Heart left ventricle (tissue), 16 donors: ENCODE measurements around the gene APLN. TPM values are rescaled to one million over a fixed set of nuclear protein-coding genes. Genes with fewer than 3 reads are reported as not detected.

Experiments
- ATAC-seq, 4 donors: fragments of 200-7000 bp; cut with Tn5 transposase; one replicate each; pipeline ENCODE4 v1.9.1; 2020 to 2022; ENCODE audit warnings: moderate library complexity in 4 of 4, mild to moderate bottlenecking in 3 of 4, moderate number of reproducible peaks in 1 of 4
- DNase-seq, 5 donors: peaks; one replicate each; pipeline ENCODE4 v3.0.0-alpha.2; 2020
- H3K27ac ChIP-seq, 12 donors: fragments of 200-600 bp; sonication (generic) in 4 of 12; one replicate each; pipeline versions ENCODE4 v1.5.0 to v1.8.0; 2016 to 2022; ENCODE audit warnings: mild to moderate bottlenecking in 2 of 12
- H3K27me3 ChIP-seq, 9 donors: fragments of 200-600 bp; sonication (generic) in 2 of 9; one replicate each; pipeline versions ENCODE4 v1.5.1 to v1.8.0; 2016 to 2022; ENCODE audit warnings: mild to moderate bottlenecking in 3 of 9
- H3K36me3 ChIP-seq, 9 donors: fragments of 200-600 bp; sonication (generic) in 2 of 9; one replicate each; pipeline versions ENCODE4 v1.5.0 to v1.8.0; 2018 to 2022; ENCODE audit warnings: mild to moderate bottlenecking in 2 of 9
- H3K4me1 ChIP-seq, 12 donors: fragments of 200-600 bp; sonication (generic) in 4 of 12; one replicate each; pipeline versions ENCODE4 v1.5.0 to v1.8.0; 2016 to 2022; ENCODE audit warnings: mild to moderate bottlenecking in 3 of 12
- H3K4me3 ChIP-seq, 12 donors: fragments of 200-600 bp; sonication (generic) in 4 of 12; one replicate each; pipeline versions ENCODE4 v1.5.0 to v1.8.0; 2017 to 2022; ENCODE audit warnings: mild to moderate bottlenecking in 9 of 12, moderate library complexity in 4 of 12
- H3K9me3 ChIP-seq, 12 donors: fragments of 200-600 bp; sonication (generic) in 4 of 12; one replicate each; pipeline versions ENCODE4 v1.5.0 to v1.8.0; 2016 to 2022; ENCODE audit warnings: mild to moderate bottlenecking in 1 of 12
- POLR2A ChIP-seq, 2 donors: fragments of 450-650 bp; IDR thresholded peaks; one replicate each; pipeline ENCODE4 v1.6.1; 2017; ENCODE audit warnings: antibody characterized with exemption in 2 of 2, mild to moderate bottlenecking in 2 of 2, moderate library complexity in 2 of 2
- WGBS, 4 donors: extraction: QIAGEN DNeasy Blood & Tissue Kit in 2 of 4; methylation state at CpG; one replicate each; pipeline versions ENCODE4 v1.1.5 to v1.1.7; 2013 to 2018; 5-methylcytosine and 5-hydroxymethylcytosine counted together
- intact Hi-C, 10 donors: fragments of 100-400 bp; cut with DNase I; formaldehyde crosslinking; loops; one replicate each; pipeline versions ENCODE4 v1.11.1 to v1.14.2; 2022
- polyA plus RNA-seq, 2 donors: library from polyadenylated mRNA; stranded (reverse); fragments of 200-250 nt; gene quantifications; one replicate each; pipeline ENCODE4 v1.2.3, GENCODE V29; 2013
- total RNA-seq, 9 donors: library from RNA; depleted of rRNA in 2 of 9; stranded (reverse); fragments of >200 nt in 2 of 9; fragmentation: NEBNext Ultra II Directional in 3 of 9; extraction: Animal tissue kit (Norgen Biotek cat#: 25700) in 3 of 9; gene quantifications; one replicate each; pipeline versions ENCODE4 v1.1.0 to v1.2.4, GENCODE V29; 2016 to 2023
- TF ChIP-seq, protein P1 (sequence below), 12 donors: fragments of 200-600 bp; sonication (generic) in 4 of 12; IDR thresholded peaks; one replicate each; pipeline versions ENCODE4 v1.5.0 to v1.8.0; 2018 to 2022; ENCODE audit warnings: antibody characterized with exemption in 12 of 12, mild to moderate bottlenecking in 5 of 12
- donor health status: ischemic (EF 13 %, LVEDD 7.1; RV severe dilation, severe dysfunction).
- donor health status: healthy with polysubstance abuse.
- donor health status: DM: no; HTN: yes; CAD: no.
- donor health status: DM: no; HTN: no; CAD: no.
- donor health status: ischemic (EF 25% LVEDD 6.9; RV normal size, moderate dysfunction).
- donor health status: ischemic (EF 25% LVEDD 5.7; RV mildly dilated, moderate dysfunction).
- donor health status: healthy.
- donor health status: DM: yes; HTN: yes; CAD: no.
- donor health status: ischemic (EF 35%, LVEDD 5.7; RV mildly dilated, moderate dysfunction).
- donor health status: nonischemic (EF 11% LVEDD 7.7; RV severe dilation, severe dysfunction).
- donor health status: DM: yes; HTN: yes; CAD: no.
- donor health status: PGD.
- donor health status: ischemic (EF 29% LVEDD 5.4; RV normal size, mild dysfunction).
- donor health status: nonischemic (EF 23%, LVEDD 6.1; RV moderate dilation, normal function).

Gene APLN
- total and polyA plus RNA-seq, 11 donors, result 3.6 to 19.9 (median 10.4) TPM

DNA sequence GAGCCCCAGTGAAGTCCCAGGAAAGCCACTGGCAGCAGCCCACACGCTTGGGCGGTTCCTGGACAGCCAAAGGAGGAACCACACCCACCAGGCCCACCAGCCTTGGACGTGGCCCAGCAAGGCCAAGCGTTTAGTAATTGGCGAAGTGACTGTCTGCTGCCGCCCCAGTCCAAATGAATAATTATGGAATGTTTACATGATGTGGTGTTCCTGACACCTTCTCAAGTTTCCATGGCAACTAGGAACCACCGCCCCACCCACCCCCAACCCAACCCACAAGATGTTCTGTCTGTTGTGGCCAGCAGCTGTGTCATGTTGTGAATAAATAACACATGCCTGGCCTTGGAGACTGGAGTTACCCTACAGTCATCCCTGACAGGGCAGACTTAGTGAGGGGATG, 22.3 kb downstream of the APLN start:
- no peaks in the 10 kb centered on the region for H3K36me3 ChIP-seq
- H3K4me1 ChIP-seq, result peaks cover 0 to 12% (median 1%) of the 10 kb centered on the region in 12 donors
- WGBS, 4 donors, result 63 to 78% (median 67%) methylated on average over 4 to 7 of the region's 7 CpGs
- no peaks in the 10 kb centered on the region for H3K27me3 ChIP-seq
- H3K27ac ChIP-seq, result no peak overlapping the region
- no peaks in the 10 kb centered on the region for H3K9me3 ChIP-seq
- intact Hi-C loops, result loop anchor here in 2 of 10 donors (10.0 kb wide), 1 partner anchor 192 kb away; no protein-coding TSS in a partner anchor
- no peak overlapping the region for H3K4me3 ChIP-seq
- TF ChIP-seq, protein P1, sequence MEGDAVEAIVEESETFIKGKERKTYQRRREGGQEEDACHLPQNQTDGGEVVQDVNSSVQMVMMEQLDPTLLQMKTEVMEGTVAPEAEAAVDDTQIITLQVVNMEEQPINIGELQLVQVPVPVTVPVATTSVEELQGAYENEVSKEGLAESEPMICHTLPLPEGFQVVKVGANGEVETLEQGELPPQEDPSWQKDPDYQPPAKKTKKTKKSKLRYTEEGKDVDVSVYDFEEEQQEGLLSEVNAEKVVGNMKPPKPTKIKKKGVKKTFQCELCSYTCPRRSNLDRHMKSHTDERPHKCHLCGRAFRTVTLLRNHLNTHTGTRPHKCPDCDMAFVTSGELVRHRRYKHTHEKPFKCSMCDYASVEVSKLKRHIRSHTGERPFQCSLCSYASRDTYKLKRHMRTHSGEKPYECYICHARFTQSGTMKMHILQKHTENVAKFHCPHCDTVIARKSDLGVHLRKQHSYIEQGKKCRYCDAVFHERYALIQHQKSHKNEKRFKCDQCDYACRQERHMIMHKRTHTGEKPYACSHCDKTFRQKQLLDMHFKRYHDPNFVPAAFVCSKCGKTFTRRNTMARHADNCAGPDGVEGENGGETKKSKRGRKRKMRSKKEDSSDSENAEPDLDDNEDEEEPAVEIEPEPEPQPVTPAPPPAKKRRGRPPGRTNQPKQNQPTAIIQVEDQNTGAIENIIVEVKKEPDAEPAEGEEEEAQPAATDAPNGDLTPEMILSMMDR (IDR thresholded peaks at IDR 0.05), result no peak
- TF ChIP-seq POLR2A (IDR thresholded peaks at IDR 0.05), result no peak
- no peak for DNase-seq
- ATAC-seq, result no peak

DNA sequence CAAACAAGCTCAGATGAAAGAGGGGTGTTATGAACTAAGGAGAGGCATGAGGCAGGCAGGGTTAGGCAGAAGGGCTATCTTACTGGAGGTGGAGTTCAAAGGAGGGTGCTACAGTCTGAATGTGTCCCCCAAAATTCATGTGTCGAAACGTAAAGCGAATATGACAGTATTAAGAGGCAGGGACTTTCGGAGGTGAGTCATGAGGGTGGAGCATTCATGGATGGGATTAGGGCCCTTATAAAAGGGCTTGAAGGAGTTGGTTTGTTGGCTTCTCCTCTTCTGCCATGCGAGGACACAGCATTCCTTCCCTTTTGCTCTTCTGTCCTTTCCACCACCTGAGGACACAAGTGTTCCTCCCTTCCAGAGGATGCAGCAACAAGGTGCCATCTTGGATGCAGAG, 22.9 kb downstream of the APLN start:
- TF ChIP-seq, protein P1 (IDR thresholded peaks at IDR 0.05), result no peak
- no peak for TF ChIP-seq POLR2A (IDR thresholded peaks at IDR 0.05)
- Histone ChIP-seq H3K9me3 (no peaks in the 10 kb centered on the region), H3K4me3 (no peak overlapping the region), H3K27me3 (no peaks in the 10 kb centered on the region), H3K27ac (no peak overlapping the region), H3K36me3 (no peaks in the 10 kb centered on the region), H3K4me1 (peaks cover 0 to 12% (median 0%) of the 10 kb centered on the region in 12 donors)
- WGBS, 4 donors, result 91 to 98% (median 94%) methylated on average over 5 of the region's 5 CpGs
- DNase-seq, result no peak
- intact Hi-C loops, result loop anchor here in 2 of 10 donors (10.0 kb wide), 1 partner anchor 193 kb away; no protein-coding TSS in a partner anchor
- no peak for ATAC-seq

DNA sequence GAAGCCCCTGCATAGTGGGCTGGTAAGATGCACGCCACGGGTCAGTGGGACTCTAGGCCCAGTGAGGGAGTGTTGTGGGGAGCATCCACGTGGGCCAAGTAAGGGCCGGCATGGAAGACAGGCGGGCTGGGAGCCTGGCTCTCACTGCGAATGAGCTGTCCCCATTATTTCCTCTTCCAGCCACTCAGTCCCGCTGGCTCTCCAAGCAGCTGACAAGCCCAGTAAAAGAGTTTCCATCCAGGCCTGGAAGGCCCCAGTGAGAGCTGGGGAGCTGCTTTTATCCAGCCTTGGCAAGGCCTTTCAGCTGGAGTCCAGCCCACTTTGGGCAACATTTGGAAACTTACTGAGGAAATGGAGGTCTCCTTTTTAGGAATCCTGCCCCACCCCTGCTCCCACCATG, 24.9 kb downstream of the APLN start:
- TF ChIP-seq POLR2A (IDR thresholded peaks at IDR 0.05), result no peak
- TF ChIP-seq, protein P1 (IDR thresholded peaks at IDR 0.05), result no peak
- no peaks in the 10 kb centered on the region for H3K36me3 ChIP-seq
- DNase-seq, result peak in 2 of 5 donors; percentile 10 to 50
- ATAC-seq, result peak; percentile 32 to 79 (median 58)
- intact Hi-C loops, result loop anchor here in 3 of 10 donors (5.0 to 10.0 kb wide), 2 partner anchors 195 to 267 kb away; no protein-coding TSS in a partner anchor
- H3K27ac ChIP-seq, result peak overlapping the region in 6 of 12 donors; percentile 8 to 57 (median 31)
- H3K27me3 ChIP-seq, result no peaks in the 10 kb centered on the region
- peaks cover 0 to 12% (median 0%) of the 10 kb centered on the region in 12 donors for H3K4me1 ChIP-seq
- 40 to 63% (median 48%) methylated on average over 6 to 7 of the region's 7 CpGs for WGBS, 4 donors
- H3K9me3 ChIP-seq, result no peaks in the 10 kb centered on the region
- no peak overlapping the region for H3K4me3 ChIP-seq

DNA sequence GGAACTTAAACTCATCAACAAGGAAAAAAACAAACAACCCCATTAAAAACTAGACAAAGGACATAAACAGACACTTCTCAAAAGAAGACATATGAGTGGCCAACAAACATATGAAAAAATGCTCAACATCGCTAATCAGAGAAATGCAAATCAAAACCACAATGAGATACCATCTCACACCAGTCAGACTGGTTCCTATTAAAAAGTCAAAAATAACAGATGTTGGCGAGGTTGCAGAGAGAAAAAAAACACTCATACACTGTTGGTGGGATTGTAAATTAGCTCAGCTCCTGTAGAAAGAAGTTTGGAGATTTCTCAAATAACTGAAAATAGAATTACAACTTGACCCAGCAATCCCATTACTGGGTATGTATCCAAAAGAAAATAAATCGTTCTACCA, 28.7 kb downstream of the APLN start:
- Histone ChIP-seq H3K27me3 (peaks cover 0 to 13% (median 0%) of the 10 kb centered on the region in 9 donors), H3K4me1 (peaks cover 0 to 12% (median 0%) of the 10 kb centered on the region in 12 donors), H3K9me3 (no peaks in the 10 kb centered on the region), H3K36me3 (no peaks in the 10 kb centered on the region), H3K27ac (no peak overlapping the region), H3K4me3 (no peak overlapping the region)
- TF ChIP-seq, protein P1 (IDR thresholded peaks at IDR 0.05), result no peak
- TF ChIP-seq POLR2A (IDR thresholded peaks at IDR 0.05), result no peak
- ATAC-seq (no peak), DNase-seq (no peak)
- WGBS, 4 donors, result 46 to 57% (median 56%) methylated on average over 3 of the region's 3 CpGs
- intact Hi-C loops, result loop anchor here in 1 of 10 donors (5.0 kb wide), 1 partner anchor 271 kb away; no protein-coding TSS in a partner anchor
